ENCODE results near the gene MACROD2.
"Not testable (repeated sequence)": the region's sequence is repeated elsewhere in the genome, so short reads cannot be mapped to it uniquely, and the experiment has no call there.

MACROD2 gene

GRCh38 chr20:14193443-14193842 lies 198.1 kb downstream of the MACROD2 start:
- no peaks in the 10 kb centered on the region for H3K27me3 Mint-ChIP-seq
- H3K9me3 Mint-ChIP-seq = no peaks in the 10 kb centered on the region
- no peak overlapping the region for H3K27ac Mint-ChIP-seq
- no peaks in the 10 kb centered on the region for H3K36me3 Mint-ChIP-seq (ENCODE audit: low read depth)
- no peaks in the 10 kb centered on the region for H3K4me1 Mint-ChIP-seq (ENCODE audit: low read depth)
- no peak overlapping the region for H3K4me3 Mint-ChIP-seq

DNA sequence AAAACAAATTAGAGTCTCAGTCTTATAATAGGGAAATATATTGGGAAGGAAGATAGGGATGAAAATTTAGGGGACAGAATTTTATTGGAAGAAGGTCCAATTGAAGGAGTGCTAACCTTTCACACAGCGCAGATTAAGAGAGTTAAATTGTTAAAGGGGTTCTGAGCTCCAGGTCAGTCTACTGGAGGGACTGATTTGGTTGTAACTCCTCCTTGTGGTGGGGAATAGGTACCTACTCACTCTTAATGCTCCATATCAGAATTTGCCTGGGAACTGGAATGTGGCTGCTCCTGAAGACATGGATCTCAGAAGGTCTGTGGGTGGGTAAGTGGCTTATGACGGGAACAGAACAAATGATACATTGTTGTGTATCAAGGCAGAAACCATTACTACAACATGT lies 198.6 kb downstream of the MACROD2 start:
- Mint-ChIP-seq H3K36me3 (ENCODE audit: low read depth) (no peaks in the 10 kb centered on the region), H3K27ac (no peak overlapping the region), H3K4me1 (ENCODE audit: low read depth) (no peaks in the 10 kb centered on the region), H3K27me3 (no peaks in the 10 kb centered on the region), H3K4me3 (no peak overlapping the region), H3K9me3 (no peaks in the 10 kb centered on the region)

DNA sequence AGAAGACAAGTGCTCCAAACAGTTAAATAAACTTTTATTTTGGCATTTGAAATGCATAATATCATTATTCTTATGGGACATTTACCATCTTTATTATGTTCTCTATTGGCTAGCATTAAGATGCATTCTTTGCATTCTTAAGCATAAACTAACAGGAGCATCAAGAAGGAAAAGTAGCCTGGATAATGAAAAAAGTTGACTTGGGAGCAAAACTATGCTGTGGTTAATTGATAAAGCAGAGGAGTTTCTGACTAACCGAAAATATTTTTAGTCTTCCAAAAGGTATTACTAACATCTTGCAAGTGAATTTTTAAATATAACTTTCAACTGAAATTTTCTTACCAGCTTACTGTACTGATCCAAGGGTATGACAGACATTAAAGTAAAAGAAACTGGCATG lies 201.8 kb downstream of the MACROD2 start:
- Mint-ChIP-seq H3K27ac (no peak overlapping the region), H3K27me3 (no peaks in the 10 kb centered on the region), H3K4me1 (ENCODE audit: low read depth) (no peaks in the 10 kb centered on the region), H3K9me3 (no peaks in the 10 kb centered on the region), H3K4me3 (no peak overlapping the region), H3K36me3 (ENCODE audit: low read depth) (no peaks in the 10 kb centered on the region)

DNA sequence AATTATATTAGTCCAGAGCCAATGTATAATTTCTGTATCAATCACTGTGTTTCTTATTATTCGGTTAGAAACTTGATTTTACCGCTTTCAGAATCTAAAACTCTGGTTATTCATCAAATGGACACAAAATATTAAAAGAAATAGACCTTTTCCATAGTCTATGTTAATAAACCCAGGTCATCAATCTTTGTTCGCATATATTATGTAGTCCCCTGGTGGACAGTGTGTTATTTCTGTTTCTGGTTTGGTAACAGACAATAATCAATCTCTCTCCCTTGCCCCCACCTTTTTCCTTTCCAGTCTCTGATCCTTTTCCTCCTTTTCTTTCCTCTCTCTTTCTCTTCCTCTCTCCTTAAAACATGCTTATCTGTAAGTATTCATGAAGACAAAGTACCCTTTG lies 203.1 kb downstream of the MACROD2 start:
- Mint-ChIP-seq H3K36me3 (ENCODE audit: low read depth) (no peaks in the 10 kb centered on the region), H3K9me3 (no peaks in the 10 kb centered on the region), H3K4me3 (no peak overlapping the region), H3K4me1 (ENCODE audit: low read depth) (no peaks in the 10 kb centered on the region), H3K27ac (no peak overlapping the region), H3K27me3 (no peaks in the 10 kb centered on the region)

- Mint-ChIP-seq H3K36me3 (ENCODE audit: low read depth) (no peaks in the 10 kb centered on the region), H3K27ac (peak overlapping the region; percentile 9), H3K9me3 (no peaks in the 10 kb centered on the region), H3K27me3 (no peaks in the 10 kb centered on the region), H3K4me3 (no peak overlapping the region), H3K4me1 (ENCODE audit: low read depth) (no peaks in the 10 kb centered on the region)
These were observed 203.8 kb downstream of the MACROD2 start for GRCh38 chr20:14199111-14199510.

GRCh38 chr20:14203657-14204056 lies 208.3 kb downstream of the MACROD2 start:
- H3K27me3 Mint-ChIP-seq = no peaks in the 10 kb centered on the region
- H3K4me1 Mint-ChIP-seq (ENCODE audit: low read depth) = no peaks in the 10 kb centered on the region
- H3K9me3 Mint-ChIP-seq = no peaks in the 10 kb centered on the region
- no peaks in the 10 kb centered on the region for H3K36me3 Mint-ChIP-seq (ENCODE audit: low read depth)
- no peak overlapping the region for H3K4me3 Mint-ChIP-seq
- no peak overlapping the region for H3K27ac Mint-ChIP-seq

GRCh38 chr20:14207591-14207990 lies 212.3 kb downstream of the MACROD2 start:
- peaks cover 6% of the 10 kb centered on the region for H3K9me3 Mint-ChIP-seq

DNA sequence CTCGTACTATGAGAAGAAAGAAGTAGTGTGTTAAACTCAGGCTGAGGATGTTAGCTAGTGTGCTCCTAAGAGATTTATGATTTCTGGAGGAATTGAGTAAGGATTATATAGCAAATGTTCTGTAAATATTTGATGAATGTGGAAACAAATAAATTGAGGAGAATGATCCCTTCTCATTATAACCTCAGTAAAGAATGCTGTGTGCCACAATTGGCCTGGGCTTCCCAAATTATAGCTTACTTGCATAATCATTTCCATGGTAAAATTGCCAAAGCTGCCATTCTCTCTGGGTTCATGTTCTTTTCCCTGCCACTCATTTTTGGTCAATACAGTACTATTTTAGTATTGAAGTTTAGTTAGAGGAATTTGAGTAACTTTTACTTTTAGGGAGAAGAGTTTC lies 213.6 kb downstream of the MACROD2 start:
- no peaks in the 10 kb centered on the region for H3K36me3 Mint-ChIP-seq (ENCODE audit: low read depth)
- no peak overlapping the region for H3K4me3 Mint-ChIP-seq
- no peaks in the 10 kb centered on the region for H3K27me3 Mint-ChIP-seq
- no peaks in the 10 kb centered on the region for H3K4me1 Mint-ChIP-seq (ENCODE audit: low read depth)
- H3K9me3 Mint-ChIP-seq = peaks cover 8% of the 10 kb centered on the region
- no peak overlapping the region for H3K27ac Mint-ChIP-seq

More at GRCh38 chr20:14207591-14207990, 212.3 kb downstream of the MACROD2 start:
- no peaks in the 10 kb centered on the region for H3K27me3 Mint-ChIP-seq
- H3K27ac Mint-ChIP-seq = no peak overlapping the region
- no peak overlapping the region for H3K4me3 Mint-ChIP-seq
- H3K36me3 Mint-ChIP-seq (ENCODE audit: low read depth) = no peaks in the 10 kb centered on the region
- H3K4me1 Mint-ChIP-seq (ENCODE audit: low read depth) = no peaks in the 10 kb centered on the region

DNA sequence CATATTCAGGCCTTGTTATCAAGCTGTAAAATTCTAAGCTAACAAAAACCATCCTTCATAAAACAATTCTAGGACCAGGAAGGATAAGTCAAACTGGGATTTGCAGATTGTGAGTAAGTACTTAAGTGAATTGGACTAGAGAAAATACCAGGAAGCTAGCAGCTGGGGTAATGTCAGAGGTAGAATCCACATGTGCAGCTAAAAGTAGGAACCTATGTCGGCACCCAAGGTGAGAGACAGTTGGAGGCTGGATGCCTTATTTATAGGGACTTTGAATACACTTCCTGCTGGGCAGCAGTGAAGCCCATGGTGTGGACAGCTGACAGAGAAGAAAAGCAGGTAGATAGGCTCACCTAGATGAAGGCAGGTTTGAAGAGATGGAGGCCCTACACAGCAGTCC lies 214.8 kb downstream of the MACROD2 start:
- H3K4me3 Mint-ChIP-seq = no peak overlapping the region
- H3K36me3 Mint-ChIP-seq (ENCODE audit: low read depth) = no peaks in the 10 kb centered on the region
- H3K9me3 Mint-ChIP-seq = peaks cover 8% of the 10 kb centered on the region
- no peak overlapping the region for H3K27ac Mint-ChIP-seq
- no peaks in the 10 kb centered on the region for H3K4me1 Mint-ChIP-seq (ENCODE audit: low read depth)
- H3K27me3 Mint-ChIP-seq = no peaks in the 10 kb centered on the region

DNA sequence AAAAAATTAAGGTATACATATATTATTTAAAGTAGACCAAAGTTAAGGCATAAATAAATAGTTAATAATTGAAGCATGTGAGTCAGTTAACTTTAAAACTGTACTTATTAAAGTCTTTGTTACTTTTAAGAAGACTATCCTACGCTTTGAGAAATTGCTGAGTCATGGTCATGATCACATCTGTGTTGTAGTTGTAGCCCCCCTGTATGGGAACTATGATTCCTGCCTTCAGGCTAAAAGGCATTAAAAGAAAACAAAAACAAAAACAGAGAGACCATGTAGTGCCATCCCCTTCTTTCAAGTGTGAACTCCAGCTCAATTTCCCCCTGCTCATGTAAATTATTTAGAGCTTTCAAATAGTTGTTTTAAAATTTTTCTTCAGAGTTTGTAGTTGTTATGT lies 218.7 kb downstream of the MACROD2 start:
- no peaks in the 10 kb centered on the region for H3K4me1 Mint-ChIP-seq (ENCODE audit: low read depth)
- H3K4me3 Mint-ChIP-seq = no peak overlapping the region
- H3K36me3 Mint-ChIP-seq (ENCODE audit: low read depth) = no peaks in the 10 kb centered on the region
- peaks cover 8% of the 10 kb centered on the region for H3K9me3 Mint-ChIP-seq
- H3K27ac Mint-ChIP-seq = no peak overlapping the region
- H3K27me3 Mint-ChIP-seq = no peaks in the 10 kb centered on the region

DNA sequence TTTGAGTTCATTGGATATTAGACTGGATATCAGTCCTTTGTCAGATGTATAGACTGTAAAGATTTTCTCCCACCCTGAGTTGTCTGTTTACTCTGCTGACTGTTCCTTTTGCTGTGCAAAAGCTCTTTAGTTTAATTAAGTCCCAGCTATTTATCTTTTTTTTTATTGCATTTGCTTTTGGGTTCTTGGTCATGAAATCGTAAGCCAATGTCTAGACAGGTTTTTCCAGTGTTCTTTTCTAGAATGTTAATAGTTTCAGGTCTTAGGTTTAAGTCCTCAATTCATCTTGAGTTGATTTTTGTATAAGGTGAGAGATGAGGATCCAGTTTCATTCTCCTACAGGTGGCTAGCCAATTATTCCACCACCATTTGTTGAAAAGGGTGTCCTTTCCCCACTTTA lies 220.6 kb downstream of the MACROD2 start:
- not testable (repeated sequence) for H3K27ac Mint-ChIP-seq; H3K36me3 Mint-ChIP-seq (ENCODE audit: low read depth); H3K4me1 Mint-ChIP-seq (ENCODE audit: low read depth); H3K9me3 Mint-ChIP-seq; H3K4me3 Mint-ChIP-seq; H3K27me3 Mint-ChIP-seq

DNA sequence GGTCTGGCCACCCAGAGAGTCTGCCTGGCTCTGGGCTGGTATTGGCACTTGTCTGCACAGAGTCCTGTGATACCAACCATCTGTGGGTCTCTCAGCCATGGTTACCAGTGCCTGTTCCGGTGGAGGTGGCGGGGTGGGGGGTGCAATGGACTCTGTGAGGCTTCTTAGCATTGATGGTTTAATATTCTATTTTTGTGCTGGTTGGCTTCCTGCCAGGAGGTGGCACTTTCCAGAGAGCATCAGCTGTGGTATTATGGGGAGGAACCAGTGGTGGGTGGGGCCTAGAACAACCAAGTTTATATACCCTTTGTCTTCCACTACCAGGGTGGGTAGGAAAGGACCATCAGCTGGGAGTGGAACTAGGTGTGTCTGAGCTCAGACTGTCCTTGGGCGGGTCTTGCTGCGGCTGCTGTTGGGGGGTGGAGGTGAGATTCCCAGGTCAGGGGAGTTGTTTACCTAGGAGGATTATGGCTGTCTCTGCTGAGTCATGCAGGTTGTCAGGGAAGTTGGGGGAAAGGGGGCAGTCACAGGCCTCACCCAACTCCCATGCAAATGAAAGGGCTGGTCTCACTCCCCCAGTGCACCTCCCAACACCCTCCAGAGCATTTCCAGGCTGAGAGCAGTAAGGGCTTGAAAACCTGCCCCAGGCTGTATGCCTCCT lies 224.6 kb downstream of the MACROD2 start:
- Mint-ChIP-seq H3K36me3 (ENCODE audit: low read depth) (no peaks in the 10 kb centered on the region), H3K9me3 (no peaks in the 10 kb centered on the region), H3K27me3 (no peaks in the 10 kb centered on the region), H3K4me3 (no peak overlapping the region), H3K27ac (no peak overlapping the region), H3K4me1 (ENCODE audit: low read depth) (no peaks in the 10 kb centered on the region)

DNA sequence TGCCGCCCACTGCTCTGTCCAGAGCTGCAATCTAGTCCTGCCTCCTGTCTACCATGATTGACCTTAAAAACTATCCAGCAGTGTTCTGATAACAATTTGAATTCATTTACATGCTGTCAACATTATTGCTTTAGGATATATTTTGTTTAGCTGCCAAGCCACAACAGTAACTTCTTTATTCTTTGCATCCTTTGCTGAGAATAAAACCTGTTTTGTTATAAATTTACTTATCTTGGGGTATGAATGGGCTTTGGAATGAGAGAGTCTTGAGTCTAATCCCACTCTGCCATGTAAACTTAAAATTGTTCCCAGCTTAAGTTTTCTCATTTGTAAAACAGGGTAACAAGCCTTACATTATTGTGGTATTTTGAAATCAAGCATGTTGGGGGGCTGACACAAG lies 225.7 kb downstream of the MACROD2 start:
- Mint-ChIP-seq H3K9me3 (no peaks in the 10 kb centered on the region), H3K27ac (no peak overlapping the region), H3K27me3 (peaks cover 3% of the 10 kb centered on the region), H3K36me3 (ENCODE audit: low read depth) (no peaks in the 10 kb centered on the region), H3K4me1 (ENCODE audit: low read depth) (no peaks in the 10 kb centered on the region), H3K4me3 (no peak overlapping the region)

DNA sequence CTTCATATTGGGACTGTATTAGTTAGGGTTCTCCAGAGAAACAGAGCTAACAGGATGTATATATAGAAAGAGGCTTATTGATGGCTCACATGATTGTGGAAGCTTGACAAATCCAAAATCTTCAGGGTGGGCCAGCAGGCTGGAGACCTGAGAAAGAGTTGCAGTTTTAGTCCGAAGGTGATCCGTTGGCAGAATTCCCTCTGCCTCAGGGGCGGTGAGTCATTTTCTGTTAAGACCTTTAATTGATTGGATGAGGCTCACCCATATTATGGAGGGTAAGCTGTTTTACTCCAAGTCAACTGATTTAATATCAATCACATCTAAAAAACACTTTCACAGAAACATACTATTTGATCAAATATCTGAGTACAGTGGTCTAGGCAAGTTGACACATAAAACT lies 228.5 kb downstream of the MACROD2 start:
- no peak overlapping the region for H3K27ac Mint-ChIP-seq
- H3K4me3 Mint-ChIP-seq = no peak overlapping the region
- H3K4me1 Mint-ChIP-seq (ENCODE audit: low read depth) = no peaks in the 10 kb centered on the region
- peaks cover 7% of the 10 kb centered on the region for H3K27me3 Mint-ChIP-seq
- H3K9me3 Mint-ChIP-seq = no peaks in the 10 kb centered on the region
- no peaks in the 10 kb centered on the region for H3K36me3 Mint-ChIP-seq (ENCODE audit: low read depth)

DNA sequence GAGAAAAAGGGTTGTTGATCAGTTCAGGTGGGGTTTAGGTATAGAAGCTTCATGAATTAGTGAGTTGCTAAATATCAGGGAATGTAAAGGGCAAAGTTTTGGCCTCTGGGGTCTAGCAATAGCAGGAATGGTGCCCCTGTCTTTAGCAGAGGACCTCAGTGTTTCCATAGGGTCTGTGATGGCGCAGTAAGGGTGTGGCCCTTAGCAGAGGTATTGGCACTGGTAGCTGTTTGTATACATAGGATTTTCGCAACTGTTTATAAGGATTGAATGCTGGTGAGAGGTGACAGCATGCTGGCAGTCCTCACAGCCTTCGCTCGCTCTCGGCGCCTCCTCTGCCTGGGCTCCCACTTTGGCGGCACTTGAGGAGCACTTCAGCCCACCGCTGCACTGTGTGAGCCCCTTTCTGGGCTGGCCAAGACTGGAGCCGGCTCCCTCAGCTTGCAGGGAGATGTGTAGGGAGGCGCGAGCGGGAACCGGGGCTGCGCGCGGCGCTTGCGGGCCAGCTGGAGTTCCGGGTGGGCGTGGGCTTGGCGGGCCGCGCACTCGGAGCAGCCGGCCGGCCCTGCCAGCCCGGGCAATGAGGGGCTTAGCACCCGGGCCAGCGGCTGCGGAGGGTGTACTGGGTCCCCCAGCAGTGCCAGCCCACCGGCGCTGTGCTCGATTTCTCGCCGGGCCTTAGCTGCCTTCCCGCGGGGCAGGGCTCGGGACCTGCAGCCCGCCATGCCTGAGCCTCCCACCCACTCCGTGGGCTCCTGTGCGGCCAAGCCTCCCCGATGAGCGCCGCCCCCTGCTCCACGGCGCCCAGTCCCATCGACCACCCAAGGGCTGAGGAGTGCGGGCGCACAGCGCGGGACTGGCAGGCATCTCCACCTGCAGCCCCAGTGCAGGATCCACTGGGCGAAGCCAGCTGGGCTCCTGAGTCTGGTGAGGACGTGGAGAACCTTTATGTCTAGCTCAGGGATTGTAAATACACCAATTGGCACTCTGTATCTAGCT lies 231.0 kb downstream of the MACROD2 start:
- not testable (repeated sequence) for H3K4me3 Mint-ChIP-seq; H3K27ac Mint-ChIP-seq; H3K36me3 Mint-ChIP-seq (ENCODE audit: low read depth); H3K4me1 Mint-ChIP-seq (ENCODE audit: low read depth); H3K27me3 Mint-ChIP-seq; H3K9me3 Mint-ChIP-seq
